KOPT-K1 (cell line): ENCODE results near the gene PLAC8.
"Not testable (repeated sequence)": the region's sequence is repeated elsewhere in the genome, so short reads cannot be mapped to it uniquely, and the experiment has no call there.

Experiments used
- H3K27ac ChIP-seq: fragments of 200-600 bp; sonication (generic); 2 replicates; pipeline ENCODE4 v1.5.1; 2016; ENCODE audit warnings: antibody characterized with exemption, mild to moderate bottlenecking, low read depth, low read length; ENCODE audit not compliant: poor library complexity, severe bottlenecking
- H3K36me3 ChIP-seq: fragments of 200-600 bp; sonication (generic); 2 replicates; pipeline ENCODE4 v1.5.1; 2017; ENCODE audit warnings: antibody characterized with exemption, mild to moderate bottlenecking, low read length, moderate library complexity; ENCODE audit not compliant: insufficient read depth
- H3K9me3 ChIP-seq: fragments of 200-600 bp; sonication (generic); 2 replicates; pipeline ENCODE4 v1.5.1; 2017; ENCODE audit warnings: antibody characterized with exemption, low read length, mild to moderate bottlenecking; ENCODE audit not compliant: insufficient read depth, poor library complexity, severe bottlenecking

The PLAC8 gene

DNA sequence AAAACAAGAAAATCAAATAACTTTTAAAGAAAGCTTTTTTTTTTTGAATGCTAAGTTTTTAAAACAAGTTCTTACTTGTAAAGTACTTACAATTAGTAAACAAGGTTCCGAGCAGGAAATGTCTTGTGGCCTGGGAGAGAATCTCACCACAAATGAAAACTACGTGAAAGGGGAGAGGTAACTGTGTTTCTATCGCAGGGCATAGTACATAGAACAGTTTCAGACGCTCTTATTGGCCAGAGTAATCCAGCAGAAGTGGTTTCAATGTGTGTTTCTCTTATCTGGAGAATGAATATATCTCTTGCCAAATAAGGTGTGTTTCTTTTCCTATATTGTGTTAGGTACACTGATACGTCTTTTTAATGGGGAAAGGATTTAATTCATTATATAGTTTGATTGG, at the start of gene PLAC8:
PLAC8 (minus strand) TSS at position 154 of the 400 bp plus-strand sequence. CDS start 6,808 bp downstream, outside the sequence.
- H3K36me3 ChIP-seq = no peaks in the 10 kb centered on the region
- peak within 1 kb of the TSS; percentile 78 for H3K27ac ChIP-seq
- H3K9me3 ChIP-seq = no peaks in the 10 kb centered on the region

DNA sequence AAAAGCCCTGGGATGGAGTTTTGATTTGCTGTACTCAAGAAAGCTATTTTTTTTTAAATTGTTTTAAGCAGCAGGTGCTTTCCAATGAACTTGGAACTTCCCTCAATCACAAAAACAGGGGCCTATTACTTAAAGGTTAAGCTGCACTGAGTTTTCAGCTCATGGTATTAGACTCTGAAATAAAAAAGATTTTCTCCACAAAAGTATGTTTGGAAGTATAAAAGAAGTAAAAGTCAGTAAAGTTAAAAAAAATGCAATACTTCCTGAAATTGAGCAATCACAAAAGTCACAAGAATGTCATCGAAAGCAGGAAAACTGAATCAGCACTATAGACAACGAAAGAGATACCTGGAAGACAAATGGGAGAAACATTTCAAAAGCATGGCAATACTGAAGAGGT, 38.9 kb upstream of the PLAC8 start:
- Histone ChIP-seq H3K27ac (no peak overlapping the region), H3K36me3 (no peaks in the 10 kb centered on the region), H3K9me3 (peaks cover 8% of the 10 kb centered on the region)

- Histone ChIP-seq H3K27ac (no peak overlapping the region), H3K36me3 (no peaks in the 10 kb centered on the region)
Measured at GRCh38 chr4:83152746-83153145, 38.2 kb upstream of the PLAC8 start.

GRCh38 chr4:83151651-83152050, 37.1 kb upstream of the PLAC8 start:
- H3K27ac ChIP-seq = no peak overlapping the region

More at GRCh38 chr4:83152746-83153145, 38.2 kb upstream of the PLAC8 start:
- peaks cover 8% of the 10 kb centered on the region for H3K9me3 ChIP-seq

GRCh38 chr4:83150653-83151330, 36.3 kb upstream of the PLAC8 start:
- H3K27ac ChIP-seq = no peak overlapping the region
- H3K9me3 ChIP-seq = no peaks in the 10 kb centered on the region
- H3K36me3 ChIP-seq = no peaks in the 10 kb centered on the region

More at GRCh38 chr4:83151651-83152050, 37.1 kb upstream of the PLAC8 start:
- Histone ChIP-seq H3K9me3 (peaks cover 8% of the 10 kb centered on the region), H3K36me3 (no peaks in the 10 kb centered on the region)

DNA sequence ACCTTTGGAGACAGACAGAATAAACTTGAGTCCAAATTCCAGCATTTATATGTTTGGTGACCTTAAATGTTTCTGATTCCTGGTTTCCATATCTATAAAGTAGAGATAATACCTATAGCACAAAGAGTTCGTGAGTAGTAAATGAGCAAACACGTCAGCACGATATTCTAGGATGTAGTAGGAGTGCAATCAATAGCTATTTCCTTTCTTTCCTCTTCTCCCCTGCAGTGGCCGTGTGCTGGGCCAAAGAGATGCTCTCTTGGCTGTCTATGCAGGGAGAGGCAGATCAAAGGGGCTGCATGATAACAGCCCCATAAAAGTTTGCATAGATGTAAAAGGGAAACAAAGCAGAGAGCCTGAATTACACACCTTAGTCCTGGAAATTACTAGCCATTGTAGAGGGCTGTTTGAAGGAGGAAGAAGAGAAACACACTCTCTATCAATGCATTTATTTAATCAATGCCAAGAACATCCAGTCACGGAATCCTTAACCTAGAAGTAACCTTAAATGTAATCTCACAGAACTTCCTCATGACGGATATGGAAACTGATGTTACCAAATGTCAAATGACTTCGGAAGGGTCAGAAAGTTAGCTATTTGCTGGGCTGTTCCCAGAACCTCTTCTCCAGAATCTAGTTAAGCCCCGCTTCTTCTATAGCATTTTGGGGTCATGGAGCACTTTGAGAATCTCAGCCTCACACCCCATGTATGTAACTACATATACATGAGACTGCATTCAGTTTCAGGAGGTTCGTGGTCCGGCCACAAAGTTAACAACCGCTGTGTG, 35.5 kb upstream of the PLAC8 start:
- no peak overlapping the region for H3K27ac ChIP-seq
- H3K9me3 ChIP-seq = no peaks in the 10 kb centered on the region
- no peaks in the 10 kb centered on the region for H3K36me3 ChIP-seq

DNA sequence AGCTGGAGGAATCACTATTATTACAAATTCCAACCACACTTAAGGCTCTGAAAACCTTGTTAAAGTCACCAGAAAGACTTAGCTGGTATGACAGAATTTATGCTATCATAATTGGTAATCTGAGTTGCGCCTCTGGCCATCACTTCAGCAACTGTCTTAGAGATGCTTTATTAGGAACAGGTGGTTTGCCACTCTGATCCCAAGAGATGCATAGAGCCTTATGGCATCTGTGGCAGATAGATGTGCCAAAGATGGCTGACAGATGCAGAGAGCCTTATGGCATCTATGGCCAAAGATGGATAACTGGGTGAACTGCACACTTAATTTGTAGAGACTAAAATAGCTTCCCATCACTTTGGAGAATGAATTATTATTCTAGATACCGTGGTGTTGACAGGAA, 32.3 kb upstream of the PLAC8 start:
- Histone ChIP-seq H3K36me3 (no peaks in the 10 kb centered on the region), H3K27ac (no peak overlapping the region), H3K9me3 (no peaks in the 10 kb centered on the region)

DNA sequence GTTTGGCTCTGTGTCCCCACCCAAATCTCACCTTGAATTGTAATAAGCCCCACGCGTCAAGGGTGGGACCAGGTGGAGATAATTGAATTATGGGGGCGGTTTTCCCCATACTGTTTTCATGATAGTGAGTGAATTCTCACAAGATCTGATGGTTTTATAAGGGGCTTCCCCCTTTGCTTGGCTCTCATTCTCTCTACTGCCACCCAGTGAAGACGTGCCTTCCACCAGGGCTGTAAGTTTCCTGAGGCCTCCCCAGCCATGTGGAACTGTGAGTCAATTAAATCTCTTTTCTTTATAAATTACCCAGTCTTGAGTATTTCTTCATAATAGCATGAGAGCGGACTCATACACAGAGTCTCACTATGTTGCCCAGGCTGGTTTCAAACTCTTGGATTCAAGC, 31.2 kb upstream of the PLAC8 start:
- H3K36me3 ChIP-seq, H3K9me3 ChIP-seq, H3K27ac ChIP-seq: not testable (repeated sequence)

GRCh38 chr4:83139514-83140156, 25.1 kb upstream of the PLAC8 start:
- Histone ChIP-seq H3K36me3 (no peaks in the 10 kb centered on the region), H3K9me3 (peaks cover 23% of the 10 kb centered on the region), H3K27ac (no peak overlapping the region)

DNA sequence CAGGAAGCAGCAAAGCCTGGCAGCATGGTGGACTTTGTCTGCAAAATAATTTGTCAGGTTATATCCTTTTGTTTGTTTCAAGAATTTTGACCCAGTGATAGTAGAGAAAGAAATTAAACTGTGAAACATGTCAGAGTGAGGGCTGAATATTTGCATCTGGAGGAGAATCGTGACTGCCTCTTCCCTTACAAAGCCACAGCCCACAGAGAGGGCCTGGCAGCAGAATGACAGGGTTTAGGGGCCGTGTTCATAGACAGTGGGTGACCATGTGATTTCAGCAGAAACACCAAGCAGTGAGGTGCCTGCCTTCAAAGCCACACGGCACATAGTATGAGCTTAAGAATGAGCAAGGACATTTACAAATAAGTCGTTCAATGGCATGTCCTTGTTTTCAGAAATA, 24.4 kb upstream of the PLAC8 start:
- H3K9me3 ChIP-seq = peaks cover 23% of the 10 kb centered on the region
- no peaks in the 10 kb centered on the region for H3K36me3 ChIP-seq
- no peak overlapping the region for H3K27ac ChIP-seq

GRCh38 chr4:83132065-83132464, 17.5 kb upstream of the PLAC8 start:
- no peaks in the 10 kb centered on the region for H3K36me3 ChIP-seq
- H3K27ac ChIP-seq = no peak overlapping the region
- peaks cover 8% of the 10 kb centered on the region for H3K9me3 ChIP-seq

DNA sequence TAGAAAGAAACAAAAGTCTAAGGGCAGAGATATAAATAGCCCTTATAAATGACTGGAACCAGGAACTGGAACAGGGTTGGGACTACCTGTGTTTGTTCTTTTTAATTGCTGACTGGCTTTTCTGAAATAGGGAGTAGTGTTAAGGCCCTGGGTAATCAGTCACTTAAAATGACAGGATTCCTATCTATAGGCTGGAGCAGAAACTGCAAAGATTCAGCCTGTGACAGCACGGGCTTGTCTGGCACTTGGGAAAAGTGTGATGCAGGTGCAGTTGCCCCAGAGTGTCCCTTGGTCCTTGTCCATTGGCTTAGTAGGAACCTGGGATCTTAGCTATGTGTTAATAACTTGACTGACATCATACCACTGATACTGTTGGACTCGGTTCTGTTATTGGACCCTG, 14.7 kb upstream of the PLAC8 start:
- peaks cover 6% of the 10 kb centered on the region for H3K9me3 ChIP-seq
- no peak overlapping the region for H3K27ac ChIP-seq

DNA sequence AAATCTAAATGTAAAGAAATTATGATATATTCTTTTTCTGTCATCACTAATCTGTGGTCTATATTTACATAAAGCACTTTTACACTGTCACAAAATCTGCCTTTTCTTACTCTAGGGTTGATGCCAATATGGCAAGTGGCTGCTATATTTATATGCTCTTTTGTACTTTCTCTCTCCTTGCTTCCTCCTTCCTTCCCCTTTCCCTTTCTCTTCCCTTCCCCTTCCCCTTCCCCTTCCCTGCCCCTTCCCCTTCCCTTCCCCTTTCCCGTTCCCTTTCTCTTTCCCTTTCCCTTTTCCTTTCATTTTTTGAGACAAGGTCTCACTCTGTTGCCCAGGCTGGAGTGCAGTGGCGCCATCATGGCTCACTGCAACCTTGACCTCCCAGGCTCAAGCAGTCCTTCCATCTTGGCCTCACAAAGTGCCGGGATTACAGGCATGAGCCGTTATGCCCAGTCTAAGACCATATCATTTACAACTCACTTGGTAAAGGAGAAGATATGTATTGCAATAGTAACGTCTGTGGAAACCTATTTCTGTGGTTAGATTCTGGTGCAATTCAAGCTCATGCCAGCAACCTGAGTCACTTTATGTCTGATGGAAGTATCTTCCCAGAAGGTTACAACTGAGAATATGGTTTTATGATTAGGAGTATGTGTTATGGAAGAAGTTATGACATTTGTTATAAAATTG, 13.9 kb upstream of the PLAC8 start:
- Histone ChIP-seq H3K9me3 (peaks cover 6% of the 10 kb centered on the region), H3K27ac (no peak overlapping the region)

More for the DNA sequence above, 14.7 kb upstream of the PLAC8 start:
- H3K36me3 ChIP-seq = no peaks in the 10 kb centered on the region

DNA sequence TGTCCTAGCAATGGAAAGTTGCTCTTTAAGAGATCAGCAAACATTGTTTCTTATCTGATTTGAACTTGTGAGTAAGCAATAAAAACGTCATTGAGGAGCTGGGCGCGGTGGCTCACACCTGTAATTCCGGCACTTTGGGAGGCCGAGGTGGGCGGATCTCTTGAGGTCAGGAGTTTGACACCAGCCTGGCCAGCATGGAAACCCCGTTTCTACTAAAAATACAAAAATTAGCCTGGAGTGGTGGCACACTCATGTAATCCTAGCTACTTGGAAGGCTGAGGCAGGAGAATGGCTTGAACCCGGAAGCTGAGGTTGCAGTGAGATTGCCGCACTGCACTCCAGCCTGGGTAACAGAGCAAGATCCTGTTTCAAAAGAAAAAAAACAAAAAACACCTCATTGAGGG, 11.2 kb upstream of the PLAC8 start:
- Histone ChIP-seq H3K36me3 (no peaks in the 10 kb centered on the region), H3K9me3 (peaks cover 18% of the 10 kb centered on the region), H3K27ac (no peak overlapping the region)

More for the DNA sequence above, 13.9 kb upstream of the PLAC8 start:
- H3K36me3 ChIP-seq = no peaks in the 10 kb centered on the region
